HG03159 (cell line): Measurements from ENCODE around the gene HNRNPUL2.

ENCODE experiments used
- ATAC-seq: cut with Tn5 transposase; IDR thresholded peaks from one replicate; pipeline ENCODE4 v1.9.1; 2021; ENCODE audit warnings: mild to moderate bottlenecking, moderate library complexity; ENCODE audit not compliant: unreplicated experiment

The HNRNPUL2 gene

GRCh38 chr11:62727872-62728170 lies 564 bp upstream of the HNRNPUL2 start:
- peak; percentile 50 for ATAC-seq

GRCh38 chr11:62726915-62727164 lies 417 bp downstream of the HNRNPUL2 start:
- no peak for ATAC-seq

- ATAC-seq, result no peak
Measured at GRCh38 chr11:62726156-62726914, 922 bp downstream of the HNRNPUL2 start.

- no peak for ATAC-seq
Measured at GRCh38 chr11:62725646-62726045, 1.6 kb downstream of the HNRNPUL2 start.

GRCh38 chr11:62724171-62724570 lies 3.1 kb downstream of the HNRNPUL2 start:
- no peak for ATAC-seq

GRCh38 chr11:62721994-62722393 lies 5.3 kb downstream of the HNRNPUL2 start:
- no peak for ATAC-seq

- ATAC-seq, result no peak
Measured at GRCh38 chr11:62719302-62719978, 7.8 kb downstream of the HNRNPUL2 start.

GRCh38 chr11:62716816-62717215 lies 10.4 kb downstream of the HNRNPUL2 start:
- no peak for ATAC-seq

GRCh38 chr11:62716206-62716605 lies 11.1 kb downstream of the HNRNPUL2 start:
- ATAC-seq, result no peak

- no peak for ATAC-seq
Measured at GRCh38 chr11:62715150-62716130, 11.8 kb downstream of the HNRNPUL2 start.

GRCh38 chr11:62713343-62713742 lies 13.9 kb downstream of the HNRNPUL2 start:
- ATAC-seq, result no peak

GRCh38 chr11:62712861-62713260 lies 14.4 kb downstream of the HNRNPUL2 start:
- no peak for ATAC-seq

- ATAC-seq, result no peak
Measured at GRCh38 chr11:62712276-62712812, 14.9 kb downstream of the HNRNPUL2 start.

GRCh38 chr11:62710001-62710345 lies 17.3 kb downstream of the HNRNPUL2 start:
- no peak for ATAC-seq

GRCh38 chr11:62709247-62710000 lies 17.8 kb downstream of the HNRNPUL2 start:
- ATAC-seq, result peak; percentile 65

GRCh38 chr11:62708793-62709192 lies 18.5 kb downstream of the HNRNPUL2 start:
- ATAC-seq, result no peak

GRCh38 chr11:62708392-62708791 lies 18.9 kb downstream of the HNRNPUL2 start:
- no peak for ATAC-seq

GRCh38 chr11:62707277-62707861 lies 19.9 kb downstream of the HNRNPUL2 start, which contains the start of the genes BSCL2 and GNG3:
BSCL2 (minus strand) TSS chr11:62707424; CDS start chr11:62707195, 229 bp downstream.
GNG3 (plus strand) TSS chr11:62707676; CDS start chr11:62708296, 620 bp downstream.
- ATAC-seq, result no peak

- ATAC-seq, result no peak
Measured at GRCh38 chr11:62706850-62707247, 20.4 kb downstream of the HNRNPUL2 start.
